GM21619 (cell line): ENCODE measurements around the gene MAB21L1.

Experiments used
- ATAC-seq: cut with Tn5 transposase; IDR thresholded peaks from one replicate; pipeline ENCODE4 v1.9.1; 2021; ENCODE audit not compliant: unreplicated experiment

MAB21L1 gene

DNA sequence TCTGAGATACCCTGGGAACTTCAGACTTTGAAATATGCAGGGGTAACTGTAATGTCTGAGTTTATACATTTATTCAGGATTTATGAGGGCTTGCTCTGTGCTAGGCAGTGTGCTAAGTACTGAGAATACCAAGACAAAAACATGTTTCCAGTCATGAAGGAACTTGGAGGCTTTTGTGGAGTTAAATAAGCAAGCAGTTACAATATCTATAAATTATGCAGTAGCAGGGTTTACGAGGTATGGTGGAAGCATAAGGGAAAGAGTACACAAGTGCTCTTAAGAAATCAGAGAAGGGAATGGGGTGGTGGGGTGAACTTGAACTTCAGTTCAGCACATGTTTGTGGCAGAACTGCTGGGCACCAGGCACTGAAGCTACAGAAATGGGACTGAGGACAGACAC is 28.0 kb downstream of the MAB21L1 start:
- ATAC-seq, result no peak
